ENCODE results near the gene ZNF19. TPM values are rescaled to one million over a fixed set of nuclear protein-coding genes. Genes with fewer than 3 reads are reported as not detected.
"Not testable (repeated sequence)": the region's sequence is repeated elsewhere in the genome, so short reads cannot be mapped to it uniquely, and the experiment has no call there.

The ZNF19 gene
- polyA plus RNA-seq, 2 of the 4 experiments (the other 2 are of a cell fraction), result 2.4 to 3.9 TPM

DNA sequence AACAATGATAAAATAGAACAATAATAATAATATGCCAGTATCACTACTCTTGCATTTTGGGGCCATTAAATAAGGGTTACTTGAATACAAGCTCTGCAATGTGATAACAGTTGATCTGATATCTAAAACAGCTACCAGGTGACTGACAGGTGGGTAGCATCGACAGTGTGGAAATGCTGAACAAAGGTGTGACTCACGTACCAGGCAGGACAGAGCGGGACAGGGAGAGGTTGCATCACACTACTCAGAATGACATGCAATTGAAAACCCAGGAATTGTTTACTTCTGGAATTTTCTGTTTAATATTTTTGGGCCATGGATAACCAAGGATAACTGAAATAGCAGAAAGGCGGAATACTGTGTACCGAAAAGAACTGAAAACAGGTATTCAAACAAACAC lies 15.8 kb upstream of the ZNF19 start (continued):
- TF ChIP-seq REST (IDR thresholded peaks at IDR 0.05) (no peak), CEBPB (IDR thresholded peaks at IDR 0.05) (no peak)

- CTCF ChIA-PET; FAIRE-seq; H3K4me3 ChIP-seq; DNase-seq (ENCODE audit: low read depth in 1 of 2, low spot score in 1 of 2); ATAC-seq; H3K27ac ChIP-seq; POLR2A ChIA-PET; H3K4me1 ChIP-seq; H3K9me3 ChIP-seq; H3K4me2 ChIP-seq: not testable (repeated sequence)
- 37% methylated on average over 7 of the region's 7 CpGs for WGBS (ENCODE audit: missing lambda C conversion rate)
Observed at GRCh38 chr16:71504051-71504450, 14.9 kb upstream of the ZNF19 start.

- DNase-seq (ENCODE audit: low read depth in 1 of 2, low spot score in 1 of 2) (no peak), FAIRE-seq (no peak), ATAC-seq (peak; percentile 34 to 36; a peak in 3 of 6 replicates)
- TF ChIP-seq ZSCAN20 (CRISPR knock-in tag; IDR thresholded peaks at IDR 0.05) (no peak), HDAC2 (IDR thresholded peaks at IDR 0.05) (no peak), CBX8 (IDR thresholded peaks at IDR 0.05) (no peak)
- Histone ChIP-seq H3K27ac (no peak overlapping the region), H3K4me1 (peaks cover 7% of the 10 kb centered on the region; the same call in 1 of the 3 replicates), H3K4me2 (no peak overlapping the region), H3K4me3 (no peak overlapping the region), H3K9me3 (no peaks in the 10 kb centered on the region)
- ChIA-PET CTCF (interaction anchor here (0.6 to 7.5 kb wide), 10 partner anchors 11 to 794 kb away, joined by 3 to 118 read pairs (median 8); partner anchors contain the start of gene ZNF19), POLR2A (no interaction called here)
- WGBS (ENCODE audit: missing lambda C conversion rate), result 2% methylated on average over 3 of the region's 3 CpGs
Observed at GRCh38 chr16:71501547-71501946, 12.4 kb upstream of the ZNF19 start.

- H3K27ac ChIP-seq, result no peak overlapping the region
- TF ChIP-seq EHF (CRISPR knock-in tag; IDR thresholded peaks at IDR 0.05), result no peak
- TF ChIP-seq RARB (CRISPR knock-in tag; IDR thresholded peaks at IDR 0.05), result no peak
- TF ChIP-seq CBX8 (IDR thresholded peaks at IDR 0.05), result no peak
- no peak for TF ChIP-seq MYC (IDR thresholded peaks at IDR 0.05; ENCODE audit: borderline replicate concordance, low read length)
- TF ChIP-seq BCL3 (IDR thresholded peaks at IDR 0.05), result no peak
- TF ChIP-seq CHD2 (IDR thresholded peaks at IDR 0.05; ENCODE audit: low read length, partially characterized antibody), result no peak
- no peak for TF ChIP-seq FOSL2 (IDR thresholded peaks at IDR 0.05)
- no peak for TF ChIP-seq FOSL2 (CRISPR knock-in tag; IDR thresholded peaks at IDR 0.05)
- no peak for TF ChIP-seq HOXA7 (CRISPR knock-in tag; IDR thresholded peaks at IDR 0.05)
- TF ChIP-seq FOXS1 (CRISPR knock-in tag; IDR thresholded peaks at IDR 0.05), result no peak
- TF ChIP-seq MAX (IDR thresholded peaks at IDR 0.05), result no peak
- TF ChIP-seq MAFK (IDR thresholded peaks at IDR 0.05; ENCODE audit: partially characterized antibody), result no peak
- ATAC-seq (peak; percentile 57 to 61; a peak in 3 of 6 replicates), DNase-seq (ENCODE audit: low read depth in 1 of 2, low spot score in 1 of 2) (no peak), FAIRE-seq (no peak)
- 44% methylated on average over 2 of the region's 2 CpGs for WGBS (ENCODE audit: missing lambda C conversion rate)
- peaks cover 7% of the 10 kb centered on the region; the same call in 1 of the 3 replicates for H3K4me1 ChIP-seq
- H3K4me3 ChIP-seq, result no peak overlapping the region
- CTCF ChIA-PET, result interaction anchor here (1.0 to 7.5 kb wide), 10 partner anchors 10 to 142 kb away, joined by 3 to 118 read pairs (median 14); partner anchors contain the start of gene ZNF19
- H3K9me3 ChIP-seq, result no peaks in the 10 kb centered on the region
- no peak overlapping the region for H3K4me2 ChIP-seq
- POLR2A ChIA-PET, result no interaction called here
Observed at GRCh38 chr16:71500964-71501363, 11.8 kb upstream of the ZNF19 start.
